Ectodermal cell (in vitro differentiated cells): ENCODE results near the gene TUB. TPM values are rescaled to one million over a fixed set of nuclear protein-coding genes. Genes with fewer than 3 reads are reported as not detected.

Experiments used
- H3K27ac ChIP-seq: 2 replicates; pipeline ENCODE4 v1.7.0; 2013; ENCODE audit warnings: mild to moderate bottlenecking, low read depth, low read length; ENCODE audit not compliant: insufficient read depth, poor library complexity, severe bottlenecking
- H3K27me3 ChIP-seq: 2 replicates; pipeline ENCODE4 v1.7.0; 2013; ENCODE audit warnings: mild to moderate bottlenecking, low read length; ENCODE audit not compliant: insufficient read depth, control insufficient read depth, poor library complexity, severe bottlenecking
- H3K36me3 ChIP-seq: one replicate; pipeline ENCODE4 v1.7.0; 2013; ENCODE audit warnings: low read length; ENCODE audit not compliant: control insufficient read depth, insufficient read depth
- H3K4me1 ChIP-seq: one replicate; pipeline ENCODE4 v1.7.0; 2013; ENCODE audit warnings: low read length; ENCODE audit not compliant: control insufficient read depth, insufficient read depth
- H3K4me3 ChIP-seq: 2 replicates; pipeline ENCODE4 v1.7.0; 2013; ENCODE audit warnings: low read depth, low read length, control low read depth; ENCODE audit not compliant: insufficient read depth
- H3K9me3 ChIP-seq: 2 replicates; pipeline ENCODE4 v1.7.0; 2013; ENCODE audit warnings: mild to moderate bottlenecking, low read length, moderate library complexity; ENCODE audit not compliant: control insufficient read depth
- WGBS, 2 experiments: methylation state at CpG; one replicate each; pipeline ENCODE4 v1.1.7; 2013; ENCODE audit warnings: missing lambda C conversion rate in 2 of 2; 5-methylcytosine and 5-hydroxymethylcytosine counted together
- polyA plus RNA-seq, 4 experiments: library from polyadenylated mRNA; stranded (reverse); fragments of 50-300 nt; gene quantifications; one replicate each; pipeline ENCODE4 v1.2.3, GENCODE V29; 2013

Gene TUB
- 31.6 TPM for polyA plus RNA-seq (2013, experiment 1 of 4)
- polyA plus RNA-seq (2013, experiment 2 of 4), result 29.2 TPM
- polyA plus RNA-seq (2013, experiment 3 of 4), result 23.5 TPM
- 24.8 TPM for polyA plus RNA-seq (2013, experiment 4 of 4)

DNA sequence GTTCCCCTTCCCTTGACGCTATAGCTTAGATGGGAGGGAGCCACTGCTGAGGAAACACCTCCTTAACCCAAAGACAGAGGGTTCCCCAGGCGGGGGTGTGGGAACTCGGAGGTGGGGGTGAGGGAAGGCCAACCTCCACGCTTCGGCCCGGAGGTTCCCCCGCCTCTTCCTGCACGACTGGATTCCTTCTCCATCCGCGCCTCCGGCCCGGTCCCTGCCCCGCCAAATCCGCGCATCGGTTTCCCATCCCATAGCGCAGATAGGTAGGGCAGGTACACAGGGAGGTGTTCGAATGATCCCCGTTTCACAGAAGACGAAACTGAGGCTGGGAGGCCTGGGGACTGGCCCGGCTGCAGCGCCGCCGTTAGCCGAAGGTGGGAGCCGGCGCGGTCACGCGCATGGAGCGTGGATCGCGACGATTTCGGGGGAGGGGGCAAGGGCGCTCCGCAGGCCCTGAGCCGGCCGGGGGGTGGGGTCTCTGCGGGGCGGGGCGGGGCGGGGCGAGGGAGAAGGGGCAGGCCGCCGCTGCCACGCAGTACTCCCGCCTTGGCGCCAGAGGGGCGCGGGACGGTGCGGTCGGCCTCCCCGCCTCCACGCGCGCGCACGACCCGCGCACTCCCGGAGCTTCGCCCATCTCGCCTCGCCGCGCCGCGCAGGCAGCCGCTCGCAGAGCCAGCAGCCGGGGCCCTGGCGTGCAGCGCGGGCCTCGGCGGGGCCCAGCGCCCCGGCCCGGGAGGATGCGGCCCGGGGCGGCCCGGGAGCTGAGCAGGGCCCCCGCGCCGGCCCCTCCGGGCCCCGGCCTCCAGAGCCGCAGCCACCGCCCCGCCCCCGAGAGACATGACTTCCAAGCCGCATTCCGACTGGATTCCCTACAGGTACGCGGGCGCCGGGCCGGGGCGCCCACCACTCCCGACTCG lies at the start of gene TUB:
Gene TUB, plus strand, starts transcription at position 538 of the 917 bp plus-strand sequence. Its CDS starts 300 bp downstream, at position 838.
- Histone ChIP-seq H3K4me1 (peaks cover 42% of the 10 kb centered on the region), H3K27ac (no peak within 1 kb of the TSS), H3K36me3 (no peaks in the 10 kb centered on the region), H3K4me3 (peak within 1 kb of the TSS; percentile 52), H3K27me3 (peaks cover 29% of the 10 kb centered on the region), H3K9me3 (no peaks in the 10 kb centered on the region)
- 1% methylated on average over 103 to 104 of the region's 104 CpGs for WGBS, 2 experiments

GRCh38 chr11:8031248-8032115 lies 49.5 kb upstream of the TUB start:
- Histone ChIP-seq H3K27me3 (peaks cover 3% of the 10 kb centered on the region), H3K4me1 (no peaks in the 10 kb centered on the region), H3K27ac (no peak overlapping the region), H3K36me3 (no peaks in the 10 kb centered on the region), H3K4me3 (no peak overlapping the region), H3K9me3 (no peaks in the 10 kb centered on the region)
- WGBS, 2 experiments, result 76 to 77% methylated on average over 32 of the region's 32 CpGs

GRCh38 chr11:8032122-8032521 lies 48.9 kb upstream of the TUB start:
- Histone ChIP-seq H3K27me3 (peaks cover 3% of the 10 kb centered on the region), H3K4me1 (no peaks in the 10 kb centered on the region), H3K9me3 (no peaks in the 10 kb centered on the region), H3K36me3 (no peaks in the 10 kb centered on the region), H3K27ac (no peak overlapping the region), H3K4me3 (no peak overlapping the region)
- WGBS, 2 experiments, result 89 to 95% methylated on average over 10 of the region's 10 CpGs

DNA sequence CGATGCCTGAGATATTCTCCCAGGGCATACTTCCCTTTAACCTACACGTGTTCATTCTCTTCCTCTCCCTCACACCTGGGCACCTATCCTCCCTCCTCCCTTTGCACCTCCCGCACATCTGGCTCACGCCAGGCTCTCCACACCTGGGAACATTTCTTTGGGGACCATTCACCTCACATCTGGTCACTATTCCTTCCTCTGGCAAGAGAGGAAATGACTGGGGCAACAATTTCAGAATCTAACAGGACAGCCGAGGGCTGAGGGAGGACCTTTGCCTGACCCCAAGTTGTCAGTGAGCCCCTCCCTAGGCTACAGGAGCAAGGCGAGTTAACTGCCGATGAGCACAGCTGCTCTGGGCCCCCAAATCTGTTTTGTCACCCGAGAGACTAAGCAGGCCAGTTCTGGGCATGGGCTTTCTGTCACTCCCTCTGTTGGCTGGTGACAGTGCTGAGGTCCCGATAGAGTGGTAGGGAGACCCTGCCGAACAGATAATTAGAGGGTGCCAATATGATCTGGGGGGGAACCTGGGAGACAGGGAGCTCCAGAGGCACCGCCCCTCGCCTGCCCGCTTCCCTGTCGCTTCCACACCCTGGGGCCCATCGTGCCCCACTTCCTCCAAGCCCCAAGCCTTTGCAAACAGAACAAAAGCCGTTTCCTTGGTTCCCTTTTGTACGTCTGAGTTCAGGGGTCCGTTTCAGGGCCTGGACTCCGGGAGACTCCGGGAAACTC lies 48.3 kb upstream of the TUB start:
- Histone ChIP-seq H3K9me3 (no peaks in the 10 kb centered on the region), H3K27me3 (peaks cover 3% of the 10 kb centered on the region), H3K36me3 (no peaks in the 10 kb centered on the region), H3K4me3 (no peak overlapping the region), H3K4me1 (no peaks in the 10 kb centered on the region), H3K27ac (no peak overlapping the region)
- WGBS, 2 experiments, result 50 to 53% methylated on average over 19 to 20 of the region's 20 CpGs

DNA sequence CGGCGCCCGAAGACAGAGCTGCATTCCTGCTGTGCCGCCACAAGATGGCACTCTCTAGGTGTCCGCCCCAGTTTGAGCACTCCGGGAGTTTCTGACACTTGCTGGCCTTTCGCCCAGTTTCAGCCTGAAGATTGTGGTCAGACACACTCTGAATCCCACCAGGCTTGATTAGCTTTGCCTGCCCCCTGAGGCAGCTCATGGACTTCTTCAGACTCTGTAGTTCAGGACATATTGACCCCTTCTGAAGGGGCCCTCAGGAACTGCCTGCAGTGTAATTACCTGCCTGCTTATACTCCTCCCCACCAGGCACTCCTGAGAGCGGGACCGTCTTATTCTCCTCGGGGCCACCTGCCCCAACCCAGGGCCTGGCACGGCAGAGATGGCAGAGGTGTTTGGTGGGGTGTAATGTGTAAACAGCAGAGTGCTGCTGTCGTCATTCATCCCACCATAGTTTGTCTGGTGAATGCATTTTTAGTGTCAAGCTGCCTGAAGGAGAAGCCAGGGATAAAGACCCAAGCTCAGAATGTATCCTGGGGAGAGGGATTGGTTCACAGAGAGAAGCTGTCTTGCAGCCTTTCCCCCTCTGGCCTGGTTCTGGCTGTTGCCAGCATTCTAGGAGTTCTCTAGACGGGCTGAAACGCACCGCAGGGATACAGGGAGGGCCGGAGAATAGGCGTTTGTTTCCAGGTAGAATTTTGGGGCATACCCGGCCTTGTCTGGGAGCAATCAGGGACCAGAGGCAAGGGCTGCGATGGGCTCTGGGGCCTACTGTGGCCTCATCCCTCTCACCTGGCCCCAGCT lies 47.5 kb upstream of the TUB start:
- Histone ChIP-seq H3K4me3 (no peak overlapping the region), H3K27me3 (peaks cover 3% of the 10 kb centered on the region), H3K36me3 (no peaks in the 10 kb centered on the region), H3K27ac (no peak overlapping the region), H3K9me3 (no peaks in the 10 kb centered on the region), H3K4me1 (peaks cover 5% of the 10 kb centered on the region)
- WGBS, 2 experiments, result 56 to 57% methylated on average over 19 of the region's 19 CpGs

DNA sequence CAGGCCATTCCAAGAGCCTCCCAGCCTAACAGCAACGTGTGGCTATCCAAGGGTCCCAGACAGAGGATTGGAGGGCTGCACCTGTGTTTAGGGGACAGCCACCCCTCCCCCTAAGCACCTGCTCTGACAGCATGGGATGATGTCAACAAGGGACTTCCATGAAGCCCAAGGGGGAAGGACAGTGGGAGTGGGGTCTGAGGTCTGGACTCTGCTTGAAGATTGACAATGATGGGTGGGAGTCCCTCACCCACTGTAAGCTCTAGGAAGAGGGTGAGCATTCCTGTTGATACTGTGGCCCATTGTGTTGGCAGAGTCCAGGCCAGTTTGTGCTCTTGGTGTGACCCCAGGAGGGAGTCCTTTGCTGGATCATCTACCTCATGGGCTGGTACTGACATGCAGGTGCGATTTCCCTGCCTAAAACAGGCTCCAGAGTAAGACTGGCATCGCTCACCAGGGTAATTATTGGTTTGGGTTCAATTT lies 46.9 kb upstream of the TUB start:
- WGBS, 2 experiments, result 84 to 91% methylated on average over 3 of the region's 3 CpGs
- H3K27ac ChIP-seq, result no peak overlapping the region
- peaks cover 5% of the 10 kb centered on the region for H3K4me1 ChIP-seq
- no peaks in the 10 kb centered on the region for H3K9me3 ChIP-seq
- H3K36me3 ChIP-seq, result no peaks in the 10 kb centered on the region
- peaks cover 3% of the 10 kb centered on the region for H3K27me3 ChIP-seq
- H3K4me3 ChIP-seq, result no peak overlapping the region

DNA sequence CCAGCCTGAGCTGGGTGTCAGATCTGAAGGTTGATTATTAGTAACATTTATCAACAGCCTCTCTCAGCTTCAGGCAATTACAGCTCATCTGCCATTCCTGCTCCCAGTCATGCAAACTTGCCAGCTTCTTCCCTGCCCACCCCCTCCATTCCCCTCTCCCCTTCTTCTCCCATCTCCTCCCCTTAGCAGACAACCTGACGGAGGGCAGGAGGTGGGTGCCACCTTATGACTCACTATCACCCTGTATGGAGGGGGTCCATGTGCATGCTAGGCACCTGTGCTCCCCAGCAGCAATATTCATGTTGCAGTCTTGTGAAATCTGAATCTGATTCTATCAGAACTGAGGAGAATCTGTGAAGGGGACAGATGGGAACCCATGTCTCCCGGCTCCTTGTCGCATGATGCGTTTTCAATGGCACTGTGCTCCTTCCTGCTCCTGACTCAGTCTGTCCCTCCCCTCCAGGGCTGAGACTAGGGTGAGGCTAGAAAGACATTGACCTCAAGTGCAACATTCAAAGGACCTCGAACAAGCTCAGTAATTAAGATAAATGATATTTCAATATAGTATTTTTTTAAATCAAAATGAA lies 46.3 kb upstream of the TUB start:
- Histone ChIP-seq H3K4me1 (peaks cover 5% of the 10 kb centered on the region), H3K27ac (no peak overlapping the region), H3K9me3 (no peaks in the 10 kb centered on the region), H3K27me3 (peaks cover 3% of the 10 kb centered on the region), H3K4me3 (no peak overlapping the region), H3K36me3 (no peaks in the 10 kb centered on the region)
- WGBS, 2 experiments, result 84 to 88% methylated on average over 4 to 5 of the region's 5 CpGs

- Histone ChIP-seq H3K4me1 (peaks cover 5% of the 10 kb centered on the region), H3K36me3 (no peaks in the 10 kb centered on the region), H3K9me3 (no peaks in the 10 kb centered on the region), H3K27ac (no peak overlapping the region), H3K4me3 (no peak overlapping the region), H3K27me3 (peaks cover 3% of the 10 kb centered on the region)
- 78 to 83% methylated on average over 11 of the region's 11 CpGs for WGBS, 2 experiments
These were observed 45.7 kb upstream of the TUB start for GRCh38 chr11:8035200-8035855.
